Activated CD8-positive, alpha-beta memory T cell treated with anti-CD3 and anti-CD28 coated beads, Interleukin-2, amount 50 U/mL, for 1 hour (primary cell): ENCODE measurements around the gene CCDC102A.

Experiments
- DNase-seq: peaks from one replicate; pipeline ENCODE4 v3.0.0-alpha.2; 2020; ENCODE audit errors: extremely low read depth

CCDC102A gene

GRCh38 chr16:57479205-57479975, 57.0 kb downstream of the CCDC102A start:
- no peak for DNase-seq

GRCh38 chr16:57478396-57479204, 57.8 kb downstream of the CCDC102A start:
- no peak for DNase-seq

GRCh38 chr16:57477531-57478202, 58.7 kb downstream of the CCDC102A start:
- DNase-seq, result no peak

- DNase-seq, result no peak
Measured at GRCh38 chr16:57476546-57477410, 59.6 kb downstream of the CCDC102A start.

GRCh38 chr16:57475711-57476339, 60.5 kb downstream of the CCDC102A start:
- peak; percentile 36 for DNase-seq

- DNase-seq, result no peak
Measured at GRCh38 chr16:57474671-57475661, 61.4 kb downstream of the CCDC102A start.

GRCh38 chr16:57473906-57474305, 62.5 kb downstream of the CCDC102A start:
- DNase-seq, result no peak

GRCh38 chr16:57473176-57473840, 63.1 kb downstream of the CCDC102A start:
- no peak for DNase-seq

- DNase-seq, result no peak
Measured at GRCh38 chr16:57472665-57473060, 63.7 kb downstream of the CCDC102A start.

- no peak for DNase-seq
Measured at GRCh38 chr16:57471852-57472664, 64.3 kb downstream of the CCDC102A start.

- DNase-seq, result no peak
Measured at GRCh38 chr16:57471209-57471608, 65.2 kb downstream of the CCDC102A start.

- no peak for DNase-seq
Measured at GRCh38 chr16:57470711-57471110, 65.7 kb downstream of the CCDC102A start.

GRCh38 chr16:57469917-57470470, 66.4 kb downstream of the CCDC102A start:
- DNase-seq, result no peak

GRCh38 chr16:57469046-57469445, 67.3 kb downstream of the CCDC102A start:
- no peak for DNase-seq

- DNase-seq, result no peak
Measured at GRCh38 chr16:57468346-57468745, 68.0 kb downstream of the CCDC102A start.

GRCh38 chr16:57464523-57464922, 71.8 kb downstream of the CCDC102A start:
- DNase-seq, result no peak

- DNase-seq, result no peak
Measured at GRCh38 chr16:57462978-57463362, 73.4 kb downstream of the CCDC102A start.
